OCI-LY1 (cell line): ENCODE data around the gene ACYP2.

Experiments
- H2AFZ ChIP-seq: fragments of 200-600 bp; sonication (generic), shearing (Covaris generic); 2 replicates; pipeline ENCODE4 v1.6.0; 2014; ENCODE audit warnings: antibody characterized with exemption, mild to moderate bottlenecking, low read length
- H3F3A ChIP-seq: fragments of 200-600 bp; sonication (generic), shearing (Covaris generic); 2 replicates; pipeline ENCODE4 v1.6.0; 2014; ENCODE audit warnings: mild to moderate bottlenecking, antibody characterized with exemption, low read length, moderate library complexity; ENCODE audit not compliant: insufficient read depth
- H3K27ac ChIP-seq: fragments of 200-600 bp; sonication (generic); 2 replicates; pipeline ENCODE4 v1.5.1; 2014; ENCODE audit warnings: low read length, mixed run types, mild to moderate bottlenecking, low read depth; ENCODE audit not compliant: poor library complexity, severe bottlenecking
- H3K27me3 ChIP-seq: fragments of 200-600 bp; sonication (generic); 2 replicates; pipeline ENCODE4 v1.6.0; 2014; ENCODE audit warnings: antibody characterized with exemption, mild to moderate bottlenecking, low read length, moderate library complexity; ENCODE audit not compliant: insufficient read depth
- H3K36me3 ChIP-seq: fragments of 200-600 bp; sonication (generic); 2 replicates; pipeline ENCODE4 v1.6.1; 2014; ENCODE audit warnings: mild to moderate bottlenecking, antibody characterized with exemption, low read length, moderate library complexity, mixed read lengths; ENCODE audit not compliant: insufficient read depth
- H3K4me1 ChIP-seq: fragments of 200-600 bp; sonication (generic); 2 replicates; pipeline ENCODE4 v1.5.1; 2014; ENCODE audit warnings: mild to moderate bottlenecking, low read length, moderate library complexity; ENCODE audit not compliant: insufficient read depth, severe bottlenecking
- H3K4me2 ChIP-seq: fragments of 200-600 bp; sonication (generic), shearing (Covaris generic); 2 replicates; pipeline ENCODE4 v1.6.1; 2014; ENCODE audit warnings: low read length
- H3K4me3 ChIP-seq: fragments of 200-600 bp; sonication (generic); 2 replicates; pipeline ENCODE4 v1.5.1; 2014; ENCODE audit warnings: low read length, low read depth, mild to moderate bottlenecking, mixed read lengths; ENCODE audit not compliant: poor library complexity, severe bottlenecking
- H3K79me2 ChIP-seq: fragments of 200-600 bp; shearing (Covaris generic); 2 replicates; pipeline ENCODE4 v1.6.1; 2016; ENCODE audit warnings: mixed run types, low read length, mixed read lengths; ENCODE audit not compliant: insufficient read depth
- H3K9ac ChIP-seq: fragments of 200-600 bp; sonication (generic), shearing (Covaris generic); 2 replicates; pipeline ENCODE4 v1.6.1; 2014; ENCODE audit warnings: mild to moderate bottlenecking, low read length, mixed read lengths
- H3K9me2 ChIP-seq: fragments of 200-600 bp; sonication (generic), shearing (Covaris generic); 2 replicates; pipeline ENCODE4 v1.6.1; 2014; ENCODE audit warnings: low read depth, mild to moderate bottlenecking, low read length, mixed read lengths
- H3K9me3 ChIP-seq: fragments of 200-600 bp; shearing (Covaris generic); 2 replicates; pipeline ENCODE4 v1.6.1; 2014; ENCODE audit warnings: low read length, mixed read lengths
- H4K20me1 ChIP-seq: fragments of 200-600 bp; sonication (generic), shearing (Covaris generic); 2 replicates; pipeline ENCODE4 v1.6.0; 2016; ENCODE audit warnings: mild to moderate bottlenecking, low read length; ENCODE audit not compliant: insufficient read depth
- EZH2 ChIP-seq: fragments of 200-600 bp; sonication (generic), shearing (Covaris generic); IDR thresholded peaks from 2 replicates; pipeline ENCODE4 v1.8.0; 2017; ENCODE audit warnings: borderline replicate concordance, mixed run types, mild to moderate bottlenecking, antibody characterized with exemption, low read length, moderate library complexity, mixed read lengths
- TF ChIP-seq, protein P1 (sequence below): fragments of 200-600 bp; sonication (generic), shearing (Covaris generic); IDR thresholded peaks from 2 replicates; pipeline ENCODE4 v1.5.1; 2017; ENCODE audit warnings: mild to moderate bottlenecking, antibody characterized with exemption, low read length, moderate library complexity, mixed read lengths

Gene ACYP2

GRCh38 chr2:54330162-54330925, 214.9 kb downstream of the ACYP2 start:
- H3K9ac ChIP-seq = peak overlapping the region; percentile 57; the same call in 1 of the 2 replicates
- peak overlapping the region; percentile 27 for H2AFZ ChIP-seq
- no peaks in the 10 kb centered on the region; the same call in 1 of the 2 replicates for H3K36me3 ChIP-seq
- no peaks in the 10 kb centered on the region for H3F3A ChIP-seq
- TF ChIP-seq, protein P1, sequence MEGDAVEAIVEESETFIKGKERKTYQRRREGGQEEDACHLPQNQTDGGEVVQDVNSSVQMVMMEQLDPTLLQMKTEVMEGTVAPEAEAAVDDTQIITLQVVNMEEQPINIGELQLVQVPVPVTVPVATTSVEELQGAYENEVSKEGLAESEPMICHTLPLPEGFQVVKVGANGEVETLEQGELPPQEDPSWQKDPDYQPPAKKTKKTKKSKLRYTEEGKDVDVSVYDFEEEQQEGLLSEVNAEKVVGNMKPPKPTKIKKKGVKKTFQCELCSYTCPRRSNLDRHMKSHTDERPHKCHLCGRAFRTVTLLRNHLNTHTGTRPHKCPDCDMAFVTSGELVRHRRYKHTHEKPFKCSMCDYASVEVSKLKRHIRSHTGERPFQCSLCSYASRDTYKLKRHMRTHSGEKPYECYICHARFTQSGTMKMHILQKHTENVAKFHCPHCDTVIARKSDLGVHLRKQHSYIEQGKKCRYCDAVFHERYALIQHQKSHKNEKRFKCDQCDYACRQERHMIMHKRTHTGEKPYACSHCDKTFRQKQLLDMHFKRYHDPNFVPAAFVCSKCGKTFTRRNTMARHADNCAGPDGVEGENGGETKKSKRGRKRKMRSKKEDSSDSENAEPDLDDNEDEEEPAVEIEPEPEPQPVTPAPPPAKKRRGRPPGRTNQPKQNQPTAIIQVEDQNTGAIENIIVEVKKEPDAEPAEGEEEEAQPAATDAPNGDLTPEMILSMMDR = no peak
- TF ChIP-seq EZH2 = no peak
- H3K9me2 ChIP-seq = no peaks in the 10 kb centered on the region
- no peaks in the 10 kb centered on the region for H3K27me3 ChIP-seq
- H3K4me1 ChIP-seq = peaks cover 19% of the 10 kb centered on the region
- no peak overlapping the region for H3K27ac ChIP-seq
- peak overlapping the region; percentile 85 for H3K4me2 ChIP-seq
- H3K79me2 ChIP-seq = no peaks in the 10 kb centered on the region
- no peaks in the 10 kb centered on the region for H4K20me1 ChIP-seq
- H3K4me3 ChIP-seq = peak overlapping the region; percentile 62
- H3K9me3 ChIP-seq = no peaks in the 10 kb centered on the region

- no peak overlapping the region for H3K27ac ChIP-seq
- no peak overlapping the region; the same call in 1 of the 2 replicates for H3K9ac ChIP-seq
- H3K9me2 ChIP-seq = no peaks in the 10 kb centered on the region
- H3K79me2 ChIP-seq = no peaks in the 10 kb centered on the region
- no peaks in the 10 kb centered on the region for H3K36me3 ChIP-seq
- peak overlapping the region; percentile 85 for H3K4me2 ChIP-seq
- no peak overlapping the region for H2AFZ ChIP-seq
- H3K4me1 ChIP-seq = peaks cover 19% of the 10 kb centered on the region
- H3K27me3 ChIP-seq = no peaks in the 10 kb centered on the region
- H4K20me1 ChIP-seq = no peaks in the 10 kb centered on the region
- no peak for TF ChIP-seq EZH2
- TF ChIP-seq, protein P1 = no peak
- H3K9me3 ChIP-seq = no peaks in the 10 kb centered on the region
- peak overlapping the region; percentile 62 for H3K4me3 ChIP-seq
- H3F3A ChIP-seq = no peaks in the 10 kb centered on the region
Observed at GRCh38 chr2:54330926-54331835, 215.8 kb downstream of the ACYP2 start.

DNA sequence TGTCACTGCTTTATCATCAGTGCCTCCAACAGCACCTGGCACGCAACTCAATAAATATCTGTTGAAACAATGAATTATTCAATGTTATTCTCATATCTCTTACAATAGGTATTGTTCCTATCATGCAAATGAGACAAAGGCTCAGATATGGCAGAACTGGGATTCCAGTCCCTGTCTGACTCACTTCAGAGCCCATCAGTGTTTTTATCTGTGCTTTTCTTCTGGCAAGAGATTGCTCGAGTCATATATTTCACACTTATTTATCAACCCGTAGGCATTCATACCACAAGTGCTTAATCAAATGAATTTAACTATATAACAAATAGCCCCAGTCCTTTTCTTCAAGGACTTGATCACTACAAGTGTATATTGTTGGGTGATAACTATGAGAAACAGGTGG, 217.0 kb downstream of the ACYP2 start:
- H3K79me2 ChIP-seq = no peaks in the 10 kb centered on the region
- H3K4me3 ChIP-seq = no peak overlapping the region
- no peak overlapping the region for H2AFZ ChIP-seq
- TF ChIP-seq EZH2 = no peak
- TF ChIP-seq, protein P1 = no peak
- no peaks in the 10 kb centered on the region for H4K20me1 ChIP-seq
- H3K36me3 ChIP-seq = no peaks in the 10 kb centered on the region
- H3K27ac ChIP-seq = no peak overlapping the region
- no peak overlapping the region for H3K9ac ChIP-seq
- H3K4me1 ChIP-seq = peaks cover 19% of the 10 kb centered on the region
- H3K27me3 ChIP-seq = no peaks in the 10 kb centered on the region
- H3K4me2 ChIP-seq = no peak overlapping the region
- no peaks in the 10 kb centered on the region for H3K9me2 ChIP-seq
- H3K9me3 ChIP-seq = no peaks in the 10 kb centered on the region
- no peaks in the 10 kb centered on the region for H3F3A ChIP-seq
